Measurements from ENCODE around the gene EPB41L5. TPM values are rescaled to one million over a fixed set of nuclear protein-coding genes. Genes with fewer than 3 reads are reported as not detected.

The EPB41L5 gene
- total and polyA plus RNA-seq, 9 donors = 9.3 to 39.5 (median 27.1) TPM

GRCh38 chr2:120032297-120032696 lies 19.4 kb downstream of the EPB41L5 start:
- Histone ChIP-seq H3K27ac (no peak overlapping the region), H3K4me3 (no peak overlapping the region), H3K36me3 (no peaks in the 10 kb centered on the region), H3K4me1 (ENCODE audit: insufficient read depth) (peaks cover 2% of the 10 kb centered on the region), H3K27me3 (no peaks in the 10 kb centered on the region), H3K9me3 (no peaks in the 10 kb centered on the region)
- TF ChIP-seq EP300 (IDR thresholded peaks at IDR 0.05) (no peak), POLR2A (IDR thresholded peaks at IDR 0.05) (no peak), CTCF (IDR thresholded peaks at IDR 0.05) (no peak)
- WGBS, 3 donors = 78 to 86% (median 82%) methylated on average over 3 of the region's 3 CpGs
- intact Hi-C loops (cut with DNase I) = no loop called here
- no peak for DNase-seq

GRCh38 chr2:120034027-120034426 lies 21.1 kb downstream of the EPB41L5 start:
- no peak for TF ChIP-seq POLR2A (IDR thresholded peaks at IDR 0.05)
- no peak for TF ChIP-seq CTCF (IDR thresholded peaks at IDR 0.05)
- TF ChIP-seq EP300 (IDR thresholded peaks at IDR 0.05) = no peak
- WGBS, 3 donors = 22 to 42% (median 34%) methylated on average over 2 of the region's 2 CpGs
- H3K27me3 ChIP-seq = no peaks in the 10 kb centered on the region
- H3K36me3 ChIP-seq = no peaks in the 10 kb centered on the region
- no peak overlapping the region for H3K27ac ChIP-seq
- peaks cover 2% of the 10 kb centered on the region for H3K4me1 ChIP-seq (ENCODE audit: insufficient read depth)
- DNase-seq = no peak
- no peaks in the 10 kb centered on the region for H3K9me3 ChIP-seq
- no peak overlapping the region for H3K4me3 ChIP-seq
- intact Hi-C loops (cut with DNase I) = no loop called here

DNA sequence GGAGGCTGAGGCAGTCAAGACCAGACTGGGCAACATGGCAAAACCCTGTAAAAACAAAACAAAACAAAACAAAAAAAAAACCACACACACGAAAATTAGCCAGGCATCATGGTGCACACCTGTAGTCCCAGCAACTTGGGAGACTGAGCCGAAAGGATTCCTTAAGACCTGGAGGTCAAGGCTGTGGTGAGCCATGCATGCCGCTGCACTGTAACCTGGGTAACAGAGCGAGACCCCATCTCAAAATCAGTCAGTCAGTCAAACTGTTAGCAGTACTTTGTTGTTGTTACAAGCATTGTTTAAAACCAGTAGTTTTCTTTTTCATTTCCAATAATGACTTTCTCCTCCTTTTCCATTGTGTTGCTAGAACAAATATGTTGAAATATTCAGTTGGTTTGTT lies 21.7 kb downstream of the EPB41L5 start:
- H3K9me3 ChIP-seq = no peaks in the 10 kb centered on the region

GRCh38 chr2:120036145-120036544 lies 23.3 kb downstream of the EPB41L5 start:
- H3K4me3 ChIP-seq = no peak overlapping the region
- H3K36me3 ChIP-seq = no peaks in the 10 kb centered on the region
- TF ChIP-seq CTCF (IDR thresholded peaks at IDR 0.05) = no peak
- H3K27me3 ChIP-seq = no peaks in the 10 kb centered on the region
- no peak for DNase-seq
- H3K9me3 ChIP-seq = no peaks in the 10 kb centered on the region
- no peak overlapping the region for H3K27ac ChIP-seq
- intact Hi-C loops (cut with DNase I) = no loop called here
- peaks cover 2% of the 10 kb centered on the region for H3K4me1 ChIP-seq (ENCODE audit: insufficient read depth)
- WGBS, 3 donors = 59 to 80% (median 77%) methylated on average over 1 of the region's 1 CpG

More for the DNA sequence above, 21.7 kb downstream of the EPB41L5 start:
- TF ChIP-seq EP300 (IDR thresholded peaks at IDR 0.05) (no peak), CTCF (IDR thresholded peaks at IDR 0.05) (no peak), POLR2A (IDR thresholded peaks at IDR 0.05) (no peak)
- no peaks in the 10 kb centered on the region for H3K27me3 ChIP-seq
- intact Hi-C loops (cut with DNase I) = no loop called here
- WGBS, 3 donors = 81 to 90% (median 83%) methylated on average over 4 of the region's 4 CpGs
- H3K4me1 ChIP-seq (ENCODE audit: insufficient read depth) = peaks cover 2% of the 10 kb centered on the region
- no peaks in the 10 kb centered on the region for H3K36me3 ChIP-seq
- no peak overlapping the region for H3K4me3 ChIP-seq
- no peak for DNase-seq
- no peak overlapping the region for H3K27ac ChIP-seq

All from ovary (tissue), 9 donors.